Measurements from ENCODE around the gene MTFP1.

DNA sequence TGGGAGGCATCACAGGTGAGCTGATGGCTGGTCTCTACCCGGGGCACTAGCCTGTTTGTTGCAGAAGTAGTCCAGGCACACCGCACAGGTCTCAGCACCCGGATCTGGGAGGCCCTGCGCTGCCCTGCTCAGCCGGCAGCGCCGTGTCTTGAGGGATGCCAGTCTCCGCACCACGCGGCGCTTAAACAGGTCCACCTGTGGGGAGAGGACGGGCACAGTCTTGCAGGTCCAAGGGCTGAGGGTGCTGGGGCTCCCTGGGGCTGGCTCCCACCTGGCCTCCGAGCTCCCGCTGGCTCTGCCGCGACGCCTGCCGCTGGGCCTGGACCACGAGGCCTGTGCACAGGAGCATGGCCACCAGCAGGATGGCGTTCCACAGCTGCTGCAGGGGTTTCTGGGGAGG lies 45.6 kb upstream of the MTFP1 start:
- TF ChIP-seq CTCF (IDR thresholded peaks at IDR 0.05) (no peak), POLR2A (IDR thresholded peaks at IDR 0.05) (no peak)
